ACHN (cell line): Measurements from ENCODE around the gene PLAA.

Source experiments
- DNase-seq: peaks from one replicate; pipeline ENCODE4 v3.0.0-alpha.2; 2015
- in situ Hi-C: cut with HindIII; loops from 2 replicates; pipeline ENCODE4 v1.10.0; 2017; ENCODE audit warnings: low sequenced_read_pairs, low pct_ligation_motif_present, low pct_unique_long_range_greater_than_20kb

Gene PLAA

GRCh38 chr9:26856413-26857032, 90.5 kb downstream of the PLAA start:
- DNase-seq: peak; percentile 62
- in situ Hi-C loops: no loop called here
